Peyer's patch (tissue), 4 donors: ENCODE measurements around the gene SPEF1.

ENCODE experiments used
- POLR2A ChIP-seq, 2 donors: fragments of 450-650 bp; IDR thresholded peaks; one replicate each; pipeline ENCODE4 v1.5.1; 2017; ENCODE audit warnings: antibody characterized with exemption in 2 of 2, mild to moderate bottlenecking in 2 of 2, moderate library complexity in 2 of 2
- TF ChIP-seq, protein P1 (sequence below), 6 experiments: fragments of 450-650 bp in 4 of 6; fragments of 200-600 bp in 2 of 6; sonication (generic) in 1 of 6; IDR thresholded peaks; one replicate each; pipeline ENCODE4 v1.5.1; 2017 to 2019; ENCODE audit warnings: antibody characterized with exemption in 6 of 6, mild to moderate bottlenecking in 3 of 6, moderate library complexity in 1 of 6

DNA sequence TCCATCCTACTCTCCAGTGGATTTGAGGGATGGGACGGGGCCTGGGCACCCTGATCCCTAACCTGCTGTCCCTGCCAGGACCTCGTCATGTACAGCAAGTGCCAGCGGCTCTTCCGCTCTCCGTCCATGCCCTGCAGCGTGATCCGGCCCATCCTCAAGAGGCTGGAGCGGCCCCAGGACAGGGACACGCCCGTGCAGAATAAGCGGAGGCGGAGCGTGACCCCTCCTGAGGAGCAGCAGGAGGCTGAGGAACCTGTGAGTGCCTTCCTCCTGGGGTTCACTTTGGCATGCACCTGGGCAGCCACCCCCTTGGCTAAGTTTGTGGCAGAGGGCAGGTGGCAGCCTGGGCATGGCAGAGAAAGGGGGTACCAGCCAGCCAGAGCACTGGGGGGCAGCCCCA is 20.6 kb upstream of the SPEF1 start:
- TF ChIP-seq, protein P1, sequence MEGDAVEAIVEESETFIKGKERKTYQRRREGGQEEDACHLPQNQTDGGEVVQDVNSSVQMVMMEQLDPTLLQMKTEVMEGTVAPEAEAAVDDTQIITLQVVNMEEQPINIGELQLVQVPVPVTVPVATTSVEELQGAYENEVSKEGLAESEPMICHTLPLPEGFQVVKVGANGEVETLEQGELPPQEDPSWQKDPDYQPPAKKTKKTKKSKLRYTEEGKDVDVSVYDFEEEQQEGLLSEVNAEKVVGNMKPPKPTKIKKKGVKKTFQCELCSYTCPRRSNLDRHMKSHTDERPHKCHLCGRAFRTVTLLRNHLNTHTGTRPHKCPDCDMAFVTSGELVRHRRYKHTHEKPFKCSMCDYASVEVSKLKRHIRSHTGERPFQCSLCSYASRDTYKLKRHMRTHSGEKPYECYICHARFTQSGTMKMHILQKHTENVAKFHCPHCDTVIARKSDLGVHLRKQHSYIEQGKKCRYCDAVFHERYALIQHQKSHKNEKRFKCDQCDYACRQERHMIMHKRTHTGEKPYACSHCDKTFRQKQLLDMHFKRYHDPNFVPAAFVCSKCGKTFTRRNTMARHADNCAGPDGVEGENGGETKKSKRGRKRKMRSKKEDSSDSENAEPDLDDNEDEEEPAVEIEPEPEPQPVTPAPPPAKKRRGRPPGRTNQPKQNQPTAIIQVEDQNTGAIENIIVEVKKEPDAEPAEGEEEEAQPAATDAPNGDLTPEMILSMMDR (IDR thresholded peaks at IDR 0.05), result no peak
- no peak for TF ChIP-seq POLR2A (IDR thresholded peaks at IDR 0.05)
